HG02678 (cell line): ENCODE results near the gene ZNF326.

Experiments
- ATAC-seq: cut with Tn5 transposase; IDR thresholded peaks from one replicate; pipeline ENCODE4 v1.9.1; 2021; ENCODE audit warnings: mild to moderate bottlenecking, moderate library complexity; ENCODE audit not compliant: unreplicated experiment

The ZNF326 gene

GRCh38 chr1:90067194-90067931, 72.5 kb downstream of the ZNF326 start:
- no peak for ATAC-seq

- ATAC-seq, result no peak
Measured at GRCh38 chr1:90068611-90069280, 73.8 kb downstream of the ZNF326 start.

- ATAC-seq, result peak; percentile 74
Measured at GRCh38 chr1:90074137-90074536, 79.2 kb downstream of the ZNF326 start.

DNA sequence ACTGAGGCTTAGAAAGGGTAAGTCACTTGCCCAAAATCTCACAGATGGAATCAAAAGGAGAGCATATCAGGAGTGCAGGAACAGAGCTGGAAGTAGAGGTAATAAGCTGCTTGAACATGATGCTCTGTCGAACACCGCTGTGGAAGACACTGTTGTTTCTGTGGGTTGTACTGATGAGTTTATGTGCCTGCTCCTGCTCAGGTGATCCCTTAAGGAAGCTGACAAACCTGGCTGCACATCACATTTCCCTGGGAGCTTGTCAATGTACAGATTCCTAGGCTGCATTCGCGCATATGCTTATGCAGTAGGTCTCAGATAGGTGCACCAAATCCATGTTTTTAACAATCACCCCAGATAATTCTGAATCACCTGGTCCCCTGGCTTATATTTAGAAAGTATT, 79.7 kb downstream of the ZNF326 start:
- ATAC-seq, result no peak

DNA sequence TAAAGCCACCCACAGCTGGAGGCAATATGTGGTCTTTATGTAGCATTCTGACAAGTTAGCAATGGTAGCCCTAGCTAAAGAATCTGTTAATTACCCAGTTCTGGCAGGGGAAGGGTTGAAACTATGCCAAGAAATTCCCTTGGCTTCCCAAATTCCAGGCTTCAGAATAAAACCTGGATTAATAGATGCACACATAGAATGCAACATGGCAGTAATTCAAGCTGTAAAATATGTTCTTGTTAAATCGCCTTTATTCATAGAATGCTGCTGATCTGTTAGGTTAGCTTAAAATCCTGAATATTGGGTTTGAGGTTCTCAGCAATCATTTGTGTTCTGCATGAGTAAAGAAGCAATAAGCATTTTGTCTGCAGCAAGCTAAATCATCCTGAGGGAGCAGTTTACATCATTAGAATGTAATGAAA, 80.1 kb downstream of the ZNF326 start:
- ATAC-seq, result no peak

GRCh38 chr1:90083995-90084394, 89.1 kb downstream of the ZNF326 start:
- ATAC-seq, result no peak
